Ishikawa (cell line): ENCODE measurements around the gene NYNRIN.

Source experiments
- CEBPB ChIP-seq: IDR thresholded peaks from 2 replicates; pipeline ENCODE4 v1.6.1; 2012
- CREB1 ChIP-seq: IDR thresholded peaks from 2 replicates; pipeline ENCODE4 v1.6.1; 2012; ENCODE audit warnings: low read depth
- EGR1 ChIP-seq: IDR thresholded peaks from 2 replicates; pipeline ENCODE4 v1.6.1; 2012
- EP300 ChIP-seq: IDR thresholded peaks from 2 replicates; pipeline ENCODE4 v1.6.1; 2012; ENCODE audit warnings: borderline replicate concordance
- FOXM1 ChIP-seq: IDR thresholded peaks from 2 replicates; pipeline ENCODE4 v1.6.1; 2012; ENCODE audit warnings: low read depth, borderline replicate concordance
- MAX ChIP-seq: IDR thresholded peaks from 2 replicates; pipeline ENCODE4 v1.6.1; 2012
- NFIC ChIP-seq: IDR thresholded peaks from 2 replicates; pipeline ENCODE4 v1.6.1; 2012
- RAD21 ChIP-seq: IDR thresholded peaks from 2 replicates; pipeline ENCODE4 v1.6.1; 2012; ENCODE audit warnings: low read depth
- REST ChIP-seq: IDR thresholded peaks from 2 replicates; pipeline ENCODE4 v1.6.1; 2012; ENCODE audit warnings: low read depth, mild to moderate bottlenecking
- TAF1 ChIP-seq: IDR thresholded peaks from 2 replicates; pipeline ENCODE4 v1.6.1; 2012; ENCODE audit warnings: low read depth, mild to moderate bottlenecking
- TCF12 ChIP-seq: IDR thresholded peaks from 2 replicates; pipeline ENCODE4 v1.6.1; 2012; ENCODE audit warnings: low read depth
- TEAD4 ChIP-seq: IDR thresholded peaks from 2 replicates; pipeline ENCODE4 v1.6.1; 2012
- USF1 ChIP-seq: IDR thresholded peaks from 2 replicates; pipeline ENCODE4 v1.6.1; 2012
- YY1 ChIP-seq: IDR thresholded peaks from 2 replicates; pipeline ENCODE4 v1.6.1; 2012; ENCODE audit warnings: low read depth
- ZBTB7A ChIP-seq: IDR thresholded peaks from 2 replicates; pipeline ENCODE4 v1.6.1; 2012; ENCODE audit warnings: low read depth

NYNRIN gene

GRCh38 chr14:24365600-24366412 is 33.0 kb upstream of the NYNRIN start:
- TF ChIP-seq RAD21 (peak; percentile 74), USF1 (no peak), EP300 (no peak), CEBPB (no peak), MAX (peak; percentile 2; the same call in 1 of the 2 replicates), TEAD4 (peak; percentile 59), EGR1 (no peak), REST (no peak), YY1 (no peak; the same call in 1 of the 2 replicates), FOXM1 (no peak), ZBTB7A (0 out of 2 replicates have a peak, but pooled peaks have one; percentile 20), NFIC (no peak), TAF1 (no peak; the same call in 1 of the 2 replicates), CREB1 (no peak), TCF12 (no peak; the same call in 1 of the 2 replicates)

GRCh38 chr14:24366413-24366720 is 32.4 kb upstream of the NYNRIN start:
- TF ChIP-seq EGR1 = no peak
- no peak for TF ChIP-seq YY1
- no peak for TF ChIP-seq CEBPB
- TF ChIP-seq EP300 = no peak
- no peak for TF ChIP-seq USF1
- no peak for TF ChIP-seq RAD21
- no peak for TF ChIP-seq MAX
- TF ChIP-seq TAF1 = no peak
- no peak for TF ChIP-seq FOXM1
- TF ChIP-seq NFIC = no peak
- no peak for TF ChIP-seq CREB1
- TF ChIP-seq REST = no peak
- TF ChIP-seq TCF12 = no peak; the same call in 1 of the 2 replicates
- no peak for TF ChIP-seq ZBTB7A
- TF ChIP-seq TEAD4 = no peak

- peak; percentile 23; the same call in 1 of the 2 replicates for TF ChIP-seq FOXM1
- TF ChIP-seq TEAD4 = peak; percentile 61
- TF ChIP-seq YY1 = peak; percentile 21; the same call in 1 of the 2 replicates
- TF ChIP-seq CREB1 = peak; percentile 58
- TF ChIP-seq NFIC = peak; percentile 74
- TF ChIP-seq MAX = peak; percentile 45
- TF ChIP-seq REST = no peak
- TF ChIP-seq EGR1 = no peak
- TF ChIP-seq CEBPB = 0 out of 2 replicates have a peak, but pooled peaks have one; percentile 35
- TF ChIP-seq TAF1 = 0 out of 2 replicates have a peak, but pooled peaks have one; percentile 17
- TF ChIP-seq USF1 = peak; percentile 76
- peak; percentile 83 for TF ChIP-seq ZBTB7A
- peak; percentile 69; the same call in 1 of the 2 replicates for TF ChIP-seq EP300
- peak; percentile 76 for TF ChIP-seq TCF12
- no peak; the same call in 1 of the 2 replicates for TF ChIP-seq RAD21
Measured at GRCh38 chr14:24366721-24367513, 31.9 kb upstream of the NYNRIN start.
